A549 (cell line): ENCODE data around the gene PROB1. TPM values are rescaled to one million over a fixed set of nuclear protein-coding genes. Genes with fewer than 3 reads are reported as not detected.
"Not testable (repeated sequence)": the region's sequence is repeated elsewhere in the genome, so short reads cannot be mapped to it uniquely, and the experiment has no call there.

Experiments used
- ATAC-seq, 2 experiments: fragments of 200-7000 bp in 1 of 2; fragments of >200 bp in 1 of 2; cut with Nextera tagmentation in 1 of 2; cut with Tn5 transposase in 1 of 2; 3 replicates each; pipeline versions ENCODE4 v1.8.0 to v1.9.1; 2018 to 2020; ENCODE audit warnings: mild to moderate bottlenecking in 1 of 2, moderate library complexity in 1 of 2
- CTCF ChIA-PET: fragments of 300-600 bp; sonication (Branson Sonifier 250); formaldehyde crosslinking; extraction: SDS; loops from one replicate; lab custom pipeline; 2021; ENCODE audit warnings: antibody characterized with exemption, inconsistent platforms; lab: Yijun Ruan, JAX
- POLR2A ChIA-PET: fragments of 350-600 bp; formaldehyde crosslinking; extraction: SDS; loops from one replicate; lab custom pipeline; 2021; ENCODE audit warnings: antibody characterized with exemption, inconsistent platforms; lab: Yijun Ruan, JAX
- DNase-seq, 2 experiments: peaks; one replicate each; pipeline versions ENCODE4 v3.0.0 to v3.0.0-alpha.2; 2011 to 2016; ENCODE audit warnings: low read depth in 1 of 2, low spot score in 1 of 2
- FAIRE-seq: peaks from 2 replicates; lab custom pipeline; 2011; peaks lifted over from hg19 to GRCh38; lab: Jason Lieb, UNC
- H3K27ac ChIP-seq, 2 experiments: fragments of >200 bp; sonication (Bioruptor Twin); formaldehyde crosslinking; 3 replicates each; pipeline ENCODE4 v1.5.1; 2016 to 2017
- H3K4me1 ChIP-seq: fragments of >200 bp; sonication (Bioruptor Twin); formaldehyde crosslinking; 3 replicates; pipeline ENCODE4 v1.6.1; 2016
- H3K4me2 ChIP-seq: fragments of >200 bp; sonication (Bioruptor Twin); formaldehyde crosslinking; 3 replicates; pipeline ENCODE4 v1.6.1; 2016
- H3K4me3 ChIP-seq: fragments of >200 bp; sonication (Bioruptor Twin); formaldehyde crosslinking; 3 replicates; pipeline ENCODE4 v1.5.1; 2016
- H3K9me3 ChIP-seq: fragments of >200 bp; sonication (Bioruptor Twin); formaldehyde crosslinking; 3 replicates; pipeline ENCODE4 v1.6.1; 2016
- ATOH8 ChIP-seq: fragments of 250-450 bp; sonication (Bioruptor Pico); IDR thresholded peaks from 2 replicates; pipeline ENCODE4 v1.5.0; 2020; ENCODE audit warnings: low read depth, mild to moderate bottlenecking, moderate library complexity
- BCL3 ChIP-seq: fragments of >200 bp; sonication (Bioruptor Twin); formaldehyde crosslinking; IDR thresholded peaks from 3 replicates; pipeline ENCODE4 v1.6.1; 2016
- CBX2 ChIP-seq: fragments of 200-600 bp; sonication (generic); IDR thresholded peaks from 2 replicates; pipeline ENCODE4 v1.6.1; 2016; ENCODE audit warnings: low read depth, mild to moderate bottlenecking, borderline replicate concordance
- ELK1 ChIP-seq: fragments of 150-350 bp; IDR thresholded peaks from 2 replicates; pipeline ENCODE4 v1.6.1; 2014; ENCODE audit warnings: low read depth, mild to moderate bottlenecking, low read length
- FOSL2 ChIP-seq, 2 experiments: fragments of 450-650 bp in 1 of 2; fragments of >200 bp in 1 of 2; sonication (Bioruptor Twin) in 1 of 2; formaldehyde crosslinking; IDR thresholded peaks; 2 replicates each; pipeline versions ENCODE4 v1.5.0 to v1.6.1; 2016 to 2020; ENCODE audit warnings: mild to moderate bottlenecking in 1 of 2, moderate library complexity in 1 of 2
- FOXS1 ChIP-seq: fragments of 250-450 bp; sonication (Bioruptor Pico); IDR thresholded peaks from 2 replicates; pipeline ENCODE4 v1.5.0; 2020; ENCODE audit warnings: mild to moderate bottlenecking, moderate library complexity
- HES2 ChIP-seq: fragments of >200 bp; sonication (Bioruptor Twin); formaldehyde crosslinking; IDR thresholded peaks from 2 replicates; pipeline ENCODE4 v1.6.1; 2016
- HEYL ChIP-seq: fragments of 250-450 bp; sonication (Bioruptor Pico); IDR thresholded peaks from 2 replicates; pipeline ENCODE4 v1.8.0; 2021; ENCODE audit warnings: mild to moderate bottlenecking, moderate library complexity
- HMGXB4 ChIP-seq: fragments of 250-450 bp; sonication (Bioruptor Pico); IDR thresholded peaks from 2 replicates; pipeline ENCODE4 v1.5.0; 2021; ENCODE audit warnings: mild to moderate bottlenecking, moderate library complexity, borderline replicate concordance
- HOXB13 ChIP-seq: fragments of 250-450 bp; sonication (Bioruptor Pico); IDR thresholded peaks from 2 replicates; pipeline ENCODE4 v1.5.0; 2020; ENCODE audit warnings: low read depth, mild to moderate bottlenecking, moderate library complexity
- KDM1A ChIP-seq: fragments of 200-600 bp; sonication (generic); IDR thresholded peaks from 2 replicates; pipeline ENCODE4 v1.6.1; 2016; ENCODE audit warnings: low read depth, mild to moderate bottlenecking
- PBX3 ChIP-seq: IDR thresholded peaks from 2 replicates; pipeline ENCODE4 v1.6.1; 2012
- RAD21 ChIP-seq, 2 experiments: fragments of >200 bp in 1 of 2; sonication (Bioruptor Twin) in 1 of 2; formaldehyde crosslinking in 1 of 2; IDR thresholded peaks in 1 of 2; conservative IDR thresholded peaks in 1 of 2; 2 replicates in 1 of 2; 3 replicates in 1 of 2; pipeline ENCODE4 v1.6.1; 2012 to 2018; ENCODE audit warnings: inconsistent platforms in 1 of 2
- RARB ChIP-seq: fragments of 250-450 bp; sonication (Bioruptor Pico); IDR thresholded peaks from 2 replicates; pipeline ENCODE4 v1.8.0; 2021; ENCODE audit warnings: mild to moderate bottlenecking, moderate library complexity
- SMC3 ChIP-seq: fragments of >200 bp; sonication (Bioruptor Twin); formaldehyde crosslinking; IDR thresholded peaks from 3 replicates; pipeline ENCODE4 v1.6.1; 2018; ENCODE audit warnings: inconsistent platforms
- SREBF2 ChIP-seq: fragments of 450-650 bp; IDR thresholded peaks from 2 replicates; pipeline ENCODE4 v1.6.1; 2014; ENCODE audit warnings: mild to moderate bottlenecking, moderate library complexity
- TP53 ChIP-seq: fragments of 250-450 bp; sonication (Bioruptor Pico); IDR thresholded peaks from 2 replicates; pipeline ENCODE4 v1.5.0; 2021; ENCODE audit warnings: mild to moderate bottlenecking, moderate library complexity
- ZC3H11A ChIP-seq: fragments of 450-650 bp; IDR thresholded peaks from 2 replicates; pipeline ENCODE4 v1.6.1; 2014; ENCODE audit warnings: antibody characterized with exemption, mild to moderate bottlenecking
- WGBS: methylation state at CpG from one replicate; pipeline ENCODE4 v1.1.6; 2017; ENCODE audit errors: missing lambda C conversion rate; 5-methylcytosine and 5-hydroxymethylcytosine counted together
- polyA minus RNA-seq: library from RNA; depleted of rRNA, polyadenylated mRNA; stranded (reverse); fragments of >200 nt; gene quantifications from 2 replicates; pipeline ENCODE4 v1.2.3, GENCODE V29; 2011; rRNA and poly(A)+ RNA removed
- polyA plus RNA-seq, 4 experiments: library from polyadenylated mRNA; depleted of rRNA in 3 of 4; stranded (reverse); fragments of >200 nt; fragmentation: RNase III in 1 of 4; extraction: RNeasy Plus Mini Kit Qiagen cat#74134 plus additional on column Dnase treatment in 1 of 4; gene quantifications; 2 replicates in 3 of 4; 3 replicates in 1 of 4; pipeline ENCODE4 v1.2.3, GENCODE V29; 2011 to 2017

Gene PROB1
- polyA plus RNA-seq (2011; rRNA removed) (0.23 and 0.33 TPM in 2 replicates), polyA plus RNA-seq (2017; fragmentation: RNase III; extraction: RNeasy Plus Mini Kit Qiagen cat#74134 plus additional on column Dnase treatment) (0.47 to 0.67 TPM (median 0.48 TPM) in 3 replicates), polyA minus RNA-seq (0.41 and 0.54 TPM in 2 replicates)
- polyA plus RNA-seq (2012; cell fraction: cytosol; rRNA removed), result 0.22 and 0.38 TPM in 2 replicates
- polyA plus RNA-seq (2012; cell fraction: nucleus; rRNA removed), result 1.8 and 1.9 TPM in 2 replicates

GRCh38 chr5:139394654-139395566 lies at the start of gene PROB1:
Gene PROB1 (minus strand): TSS chr5:139395104. CDS start chr5:139395081, 23 bp downstream.
- no peak within 1 kb of the TSS for H3K4me3 ChIP-seq
- no peak for FAIRE-seq
- H3K4me1 ChIP-seq, result peaks cover 38% of the 10 kb centered on the region
- WGBS, result 92% methylated on average over 58 of the region's 76 CpGs
- CTCF ChIA-PET, result interaction anchor here (1.1 to 1.5 kb wide), 3 partner anchors 12 to 106 kb away, joined by 3 read pairs; partner anchors contain the start of gene PAIP2
- POLR2A ChIA-PET, result interaction anchor here (1.3 kb wide), 1 partner anchor 102 kb away, joined by 4 read pairs; the partner anchor contains the start of gene MATR3
- no peaks in the 10 kb centered on the region for H3K9me3 ChIP-seq
- ATAC-seq, result no peak
- no peak for DNase-seq
- no peak within 1 kb of the TSS for H3K27ac ChIP-seq
- H3K4me2 ChIP-seq, result no peak within 1 kb of the TSS
- TF ChIP-seq SMC3 (no peak), BCL3 (no peak), ZC3H11A (no peak), HES2 (no peak), FOSL2 (IDR thresholded peaks at IDR 0.05) (no peak), FOSL2 (CRISPR knock-in tag; IDR thresholded peaks at IDR 0.05) (no peak), HMGXB4 (CRISPR knock-in tag) (no peak), HEYL (no peak)

GRCh38 chr5:139443831-139444453 lies 49.0 kb upstream of the PROB1 start:
- ATAC-seq (no peak), DNase-seq (no peak), FAIRE-seq (no peak)
- Histone ChIP-seq H3K9me3 (no peaks in the 10 kb centered on the region), H3K4me3 (no peak overlapping the region), H3K27ac (no peak overlapping the region), H3K4me2 (no peak overlapping the region), H3K4me1 (peaks cover 4% of the 10 kb centered on the region; the same call in 1 of the 3 replicates)
- ChIA-PET POLR2A (no interaction called here), CTCF (interaction anchor here (1.7 to 4.4 kb wide), 2 partner anchors 22 to 70 kb away, joined by 6 to 26 read pairs; no protein-coding TSS in a partner anchor)
- 49% methylated on average over 4 of the region's 4 CpGs for WGBS
- no peak for TF ChIP-seq RARB
- TF ChIP-seq SMC3, result no peak
- no peak for TF ChIP-seq CBX2
- TF ChIP-seq HOXB13 (CRISPR knock-in tag), result no peak
- no peak for TF ChIP-seq RAD21 (conservative IDR thresholded peaks at IDR 0.05 in 1 of 2, IDR thresholded peaks at IDR 0.05 in 1 of 2)
- no peak for TF ChIP-seq SREBF2
- TF ChIP-seq BCL3, result no peak
- TF ChIP-seq ELK1, result no peak
- TF ChIP-seq ATOH8 (CRISPR knock-in tag), result no peak
- TF ChIP-seq HMGXB4 (CRISPR knock-in tag), result no peak
- TF ChIP-seq FOXS1, result no peak
- no peak for TF ChIP-seq KDM1A
- TF ChIP-seq HEYL, result no peak
- TF ChIP-seq PBX3, result no peak
- no peak for TF ChIP-seq TP53 (CRISPR knock-in tag)

GRCh38 chr5:139440416-139440815 lies 45.5 kb upstream of the PROB1 start:
- DNase-seq, POLR2A ChIA-PET, H3K27ac ChIP-seq, ATAC-seq, H3K9me3 ChIP-seq, H3K4me2 ChIP-seq, H3K4me1 ChIP-seq, H3K4me3 ChIP-seq, FAIRE-seq: not testable (repeated sequence)
- CTCF ChIA-PET, result interaction anchor here (3.0 to 8.4 kb wide), 3 partner anchors 18 to 73 kb away, joined by 12 to 88 read pairs (median 15); no protein-coding TSS in a partner anchor
- 90% methylated on average over 17 of the region's 17 CpGs for WGBS
